Choroid plexus epithelial cell (primary cell): ENCODE data around the gene ROCK2.

Experiments used
- DNase-seq: peaks from one replicate; pipeline ENCODE4 v3.0.0-alpha.2; 2010; ENCODE audit warnings: low read depth
- H3K4me3 ChIP-seq: 2 replicates; pipeline ENCODE4 v1.5.1; 2011; ENCODE audit warnings: low read depth, mild to moderate bottlenecking, control low read depth, low read length, moderate library complexity
- CTCF ChIP-seq: conservative IDR thresholded peaks from 2 replicates; pipeline ENCODE4 v1.5.1; 2011; ENCODE audit warnings: low read depth, mild to moderate bottlenecking, control low read depth, inconsistent platforms, low read length, moderate library complexity

The ROCK2 gene

GRCh38 chr2:11363868-11364564 is 19.6 kb upstream of the ROCK2 start:
- no peak for TF ChIP-seq CTCF
- DNase-seq, result no peak

GRCh38 chr2:11359865-11360264 is 15.4 kb upstream of the ROCK2 start:
- no peak for TF ChIP-seq CTCF
- no peak overlapping the region for H3K4me3 ChIP-seq
- DNase-seq, result no peak

More at GRCh38 chr2:11363868-11364564, 19.6 kb upstream of the ROCK2 start:
- no peak overlapping the region for H3K4me3 ChIP-seq

- peak; percentile 36 for DNase-seq
- TF ChIP-seq CTCF, result no peak
- H3K4me3 ChIP-seq, result no peak overlapping the region
Observed at GRCh38 chr2:11357428-11357972, 13.1 kb upstream of the ROCK2 start.

GRCh38 chr2:11356764-11357163 is 12.3 kb upstream of the ROCK2 start:
- TF ChIP-seq CTCF, result no peak
- no peak for DNase-seq
- no peak overlapping the region for H3K4me3 ChIP-seq

- H3K4me3 ChIP-seq, result no peak overlapping the region
- no peak for TF ChIP-seq CTCF
- DNase-seq, result no peak
Observed at GRCh38 chr2:11355194-11356053, 11.0 kb upstream of the ROCK2 start.

- DNase-seq, result no peak
- H3K4me3 ChIP-seq, result no peak overlapping the region
- no peak for TF ChIP-seq CTCF
Observed at GRCh38 chr2:11354363-11355154, 10.1 kb upstream of the ROCK2 start.
